GM19025 (cell line): ENCODE data around the gene ACSF2.
"Not testable (repeated sequence)": the region's sequence is repeated elsewhere in the genome, so short reads cannot be mapped to it uniquely, and the experiment has no call there.

Experiments
- ATAC-seq: cut with Tn5 transposase; IDR thresholded peaks from one replicate; pipeline ENCODE4 v1.9.1; 2021; ENCODE audit warnings: mild to moderate bottlenecking, low read depth, moderate library complexity; ENCODE audit not compliant: unreplicated experiment

Gene ACSF2, protein sequence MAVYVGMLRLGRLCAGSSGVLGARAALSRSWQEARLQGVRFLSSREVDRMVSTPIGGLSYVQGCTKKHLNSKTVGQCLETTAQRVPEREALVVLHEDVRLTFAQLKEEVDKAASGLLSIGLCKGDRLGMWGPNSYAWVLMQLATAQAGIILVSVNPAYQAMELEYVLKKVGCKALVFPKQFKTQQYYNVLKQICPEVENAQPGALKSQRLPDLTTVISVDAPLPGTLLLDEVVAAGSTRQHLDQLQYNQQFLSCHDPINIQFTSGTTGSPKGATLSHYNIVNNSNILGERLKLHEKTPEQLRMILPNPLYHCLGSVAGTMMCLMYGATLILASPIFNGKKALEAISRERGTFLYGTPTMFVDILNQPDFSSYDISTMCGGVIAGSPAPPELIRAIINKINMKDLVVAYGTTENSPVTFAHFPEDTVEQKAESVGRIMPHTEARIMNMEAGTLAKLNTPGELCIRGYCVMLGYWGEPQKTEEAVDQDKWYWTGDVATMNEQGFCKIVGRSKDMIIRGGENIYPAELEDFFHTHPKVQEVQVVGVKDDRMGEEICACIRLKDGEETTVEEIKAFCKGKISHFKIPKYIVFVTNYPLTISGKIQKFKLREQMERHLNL

GRCh38 chr17:50425682-50426471, at the start of gene ACSF2:
TSS of gene ACSF2 (plus strand) at chr17:50426218. CDS start at chr17:50426262, 44 bp downstream.
- ATAC-seq, result no peak

DNA sequence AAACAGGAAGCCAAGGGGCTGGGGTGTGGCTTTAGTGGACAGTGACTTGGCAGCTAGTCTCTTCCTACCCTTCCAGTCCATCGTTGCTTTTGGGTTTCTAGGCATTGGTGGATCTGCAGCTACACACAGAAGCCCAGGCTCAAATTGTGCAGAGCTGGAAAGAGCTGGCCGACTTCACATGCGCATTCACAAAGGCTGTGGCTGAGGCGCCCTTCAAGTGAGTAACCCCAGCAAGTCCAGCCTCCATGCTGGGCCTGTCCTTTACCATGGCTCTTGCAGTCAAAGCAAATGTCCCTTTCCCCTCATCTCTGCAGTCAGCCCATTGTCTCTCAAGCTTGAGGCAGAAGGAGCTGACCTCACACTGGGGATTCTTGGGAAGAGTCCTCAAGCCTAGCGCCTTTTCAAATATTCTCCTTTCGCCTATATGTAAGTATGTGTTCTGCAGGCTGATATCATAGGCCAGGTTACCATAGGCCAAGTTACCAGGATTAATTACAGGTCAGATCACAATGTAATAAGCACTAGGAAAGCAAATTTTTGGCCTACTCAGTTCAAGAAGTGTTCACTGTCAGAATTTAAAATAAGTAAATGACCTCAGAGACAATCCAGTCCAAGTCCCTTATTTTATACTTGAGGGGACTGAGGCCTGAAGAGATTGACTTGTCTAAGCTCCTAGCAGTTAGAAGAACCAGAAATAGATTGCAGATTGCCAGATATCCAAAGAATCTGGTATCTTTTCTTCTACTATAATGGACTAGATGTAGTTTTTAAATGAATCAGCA, 46.5 kb upstream of the ACSF2 start:
- no peak for ATAC-seq

- ATAC-seq, result no peak
These were observed 45.4 kb upstream of the ACSF2 start for GRCh38 chr17:50380369-50381259.

- ATAC-seq, result no peak
These were observed 44.7 kb upstream of the ACSF2 start for GRCh38 chr17:50381260-50381815.

GRCh38 chr17:50381920-50382319, 44.1 kb upstream of the ACSF2 start:
- no peak for ATAC-seq

GRCh38 chr17:50382931-50383330, 43.1 kb upstream of the ACSF2 start:
- ATAC-seq, result no peak

GRCh38 chr17:50386510-50386909, 39.5 kb upstream of the ACSF2 start:
- no peak for ATAC-seq

- no peak for ATAC-seq
These were observed 37.3 kb upstream of the ACSF2 start for GRCh38 chr17:50388728-50389127.

DNA sequence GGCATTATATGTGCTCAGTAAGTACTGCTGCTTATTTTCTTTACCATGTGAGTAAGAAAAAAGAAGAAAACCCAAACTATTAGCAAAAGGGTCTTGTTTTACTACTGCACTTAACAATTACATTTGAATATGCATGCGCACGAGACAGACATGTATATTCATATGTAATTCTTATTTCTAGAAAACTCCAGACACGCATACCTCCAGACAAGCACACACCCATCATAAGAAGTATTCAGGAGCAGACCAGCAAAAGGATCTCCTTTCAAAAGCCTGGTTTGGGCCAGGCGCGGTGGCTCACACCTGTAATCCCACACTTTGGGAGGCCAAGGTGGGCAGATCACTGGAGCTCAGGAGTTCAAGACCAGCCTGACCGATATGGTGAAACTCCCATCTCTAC, 36.5 kb upstream of the ACSF2 start:
- no peak for ATAC-seq

DNA sequence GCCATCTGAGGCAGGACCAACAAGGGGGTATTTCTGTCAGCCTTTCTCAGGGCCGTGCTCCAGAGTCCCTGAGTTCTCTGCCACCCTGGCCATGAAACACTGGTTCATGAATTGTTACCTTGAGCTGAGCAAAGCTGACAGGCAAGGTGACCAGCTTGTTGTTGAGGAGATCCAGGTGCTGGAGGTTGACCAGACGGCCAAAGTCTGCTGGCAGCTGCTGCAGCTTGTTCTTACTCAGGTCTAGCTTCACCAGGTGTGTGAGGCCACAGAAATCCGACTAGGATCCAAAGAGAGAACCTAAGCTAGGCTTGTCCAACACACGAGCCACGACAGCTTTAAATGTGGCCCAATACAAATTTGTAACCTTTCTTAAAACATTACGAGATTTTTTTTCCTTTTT, 33.4 kb upstream of the ACSF2 start:
- ATAC-seq, result no peak

GRCh38 chr17:50393700-50394099, 32.3 kb upstream of the ACSF2 start:
- no peak for ATAC-seq

DNA sequence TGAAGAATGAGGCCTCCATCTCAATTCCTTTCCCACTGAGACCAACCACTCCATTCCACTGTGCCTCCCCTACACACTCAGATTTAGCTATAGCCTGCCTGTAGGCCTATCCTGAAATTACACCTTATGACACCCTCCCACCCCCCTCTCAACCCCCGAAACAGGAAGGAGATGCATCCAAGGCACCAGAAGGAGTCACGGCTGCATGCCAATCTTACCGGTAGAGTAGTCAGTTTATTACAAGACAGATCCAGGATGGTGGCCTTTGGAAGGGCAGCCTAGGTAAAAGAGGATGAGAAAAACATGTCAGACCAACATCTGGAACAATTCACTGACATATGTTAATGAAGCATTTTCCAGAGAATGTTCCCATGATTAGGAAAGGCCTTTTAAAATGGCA, 31.3 kb upstream of the ACSF2 start:
- no peak for ATAC-seq

- ATAC-seq, result no peak
These were observed 29.5 kb upstream of the ACSF2 start for GRCh38 chr17:50396261-50397110.

- peak; percentile 95 for ATAC-seq
These were observed 28.7 kb upstream of the ACSF2 start, which contains the start of gene LRRC59 for GRCh38 chr17:50397111-50397918. TSS of gene LRRC59 (minus strand) at chr17:50397523. CDS start at chr17:50397317, 206 bp downstream.

GRCh38 chr17:50397919-50398285, 28.1 kb upstream of the ACSF2 start:
- no peak for ATAC-seq

GRCh38 chr17:50398672-50399071, 27.3 kb upstream of the ACSF2 start:
- ATAC-seq, result not testable (repeated sequence)

DNA sequence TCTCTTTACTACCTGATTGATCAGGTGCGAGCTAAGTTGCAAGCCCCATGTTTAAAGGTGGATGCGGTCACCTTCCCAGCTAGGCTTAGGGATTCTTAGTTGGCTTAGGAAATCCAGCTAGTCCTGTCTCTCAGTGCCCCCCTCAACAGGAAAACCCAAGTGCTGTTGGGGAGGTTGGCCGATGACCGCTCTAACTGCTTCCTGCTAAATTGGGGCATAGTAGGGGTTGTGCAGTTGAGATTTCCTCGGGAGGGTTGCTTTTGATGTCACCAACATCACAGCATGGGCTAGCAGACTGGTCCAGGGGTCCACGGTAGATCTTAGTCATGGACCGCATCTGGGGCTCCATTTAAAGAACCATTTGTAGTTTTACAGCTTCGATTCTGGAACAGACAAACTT, 26.4 kb upstream of the ACSF2 start:
- ATAC-seq, result not testable (repeated sequence)
